PC-3 (cell line): ENCODE measurements around the gene CIAO2A. TPM values are rescaled to one million over a fixed set of nuclear protein-coding genes. Genes with fewer than 3 reads are reported as not detected.
A peak's percentile ranks its signal among the peaks of the same experiment; 100 is the strongest.

Experiments used
- ATAC-seq: fragments of 200-7000 bp; cut with Tn5 transposase; 2 replicates; pipeline ENCODE4 v1.9.1; 2020; ENCODE audit warnings: mild to moderate bottlenecking, moderate library complexity
- Bru-seq: library from RNA; stranded (reverse); fragments of 400-500 nt; gene quantifications from one replicate; lab custom pipeline; 2021; lab: Mats Ljungman, UMichigan
- BruChase-seq, 2 experiments: library from RNA; stranded (reverse); fragments of 400-500 nt; gene quantifications; one replicate each; lab custom pipeline; 2021; lab: Mats Ljungman, UMichigan
- BruUV-seq: library from RNA; stranded (reverse); fragments of 400-500 nt; replicated peaks from 2 replicates; lab custom pipeline; 2021; lab: Mats Ljungman, UMichigan
- CTCF ChIA-PET: fragments of 300-600 bp; sonication (Branson Sonifier 250); formaldehyde crosslinking; loops from one replicate; lab custom pipeline; 2022; ENCODE audit warnings: antibody characterized with exemption; lab: Charles Lee
- POLR2A ChIA-PET: fragments of 300-600 bp; sonication (Branson Sonifier 250); formaldehyde crosslinking; loops from one replicate; lab custom pipeline; 2022; ENCODE audit warnings: antibody characterized with exemption; ENCODE audit not compliant: unreplicated experiment; lab: Charles Lee
- DNase-seq: peaks from one replicate; pipeline ENCODE4 v3.0.0-alpha.2; 2015
- H2AFZ ChIP-seq: fragments of 300-600 bp; sonication (generic); 2 replicates; pipeline ENCODE4 v1.6.0; 2016; ENCODE audit warnings: antibody characterized with exemption, low read length
- H3F3A ChIP-seq: fragments of 300-600 bp; sonication (generic); one replicate; pipeline ENCODE4 v1.6.0; 2017; ENCODE audit warnings: antibody characterized with exemption, low read length, control low read depth, mild to moderate bottlenecking; ENCODE audit not compliant: unreplicated experiment
- H3K27ac ChIP-seq: fragments of 300-600 bp; sonication (generic); 2 replicates; pipeline ENCODE4 v1.5.1; 2016; ENCODE audit warnings: mild to moderate bottlenecking, low read length
- H3K27me3 ChIP-seq: fragments of 300-600 bp; sonication (generic); 2 replicates; pipeline ENCODE4 v1.6.1; 2016; ENCODE audit warnings: low read length, mixed read lengths
- H3K36me3 ChIP-seq: fragments of 300-600 bp; sonication (generic); 2 replicates; pipeline ENCODE4 v1.6.1; 2016; ENCODE audit warnings: low read depth, mixed run types, low read length, mixed read lengths
- H3K4me1 ChIP-seq: fragments of 300-600 bp; sonication (generic); 2 replicates; pipeline ENCODE4 v1.5.1; 2016; ENCODE audit warnings: low read length; ENCODE audit not compliant: insufficient read depth
- H3K4me2 ChIP-seq: fragments of 300-600 bp; sonication (generic); 2 replicates; pipeline ENCODE4 v1.6.0; 2016; ENCODE audit warnings: low read length
- H3K4me3 ChIP-seq: fragments of 300-600 bp; sonication (generic); 2 replicates; pipeline ENCODE4 v1.5.1; 2016; ENCODE audit warnings: mild to moderate bottlenecking, low read length, mixed read lengths
- H3K79me2 ChIP-seq: fragments of 300-600 bp; sonication (generic); 2 replicates; pipeline ENCODE4 v1.6.1; 2017; ENCODE audit warnings: low read length, mixed read lengths
- H3K9ac ChIP-seq: fragments of 300-600 bp; sonication (generic); 2 replicates; pipeline ENCODE4 v1.6.0; 2016; ENCODE audit warnings: mild to moderate bottlenecking, low read length
- H3K9me2 ChIP-seq: fragments of 300-600 bp; sonication (generic); replicated peaks from 2 replicates; pipeline ENCODE4 v1.6.1; 2016; ENCODE audit warnings: mixed run types, low read length, mixed read lengths
- H3K9me3 ChIP-seq: fragments of 300-600 bp; sonication (generic); 2 replicates; pipeline ENCODE4 v1.6.1; 2016; ENCODE audit warnings: low read length, mixed read lengths
- H4K20me1 ChIP-seq: fragments of 300-600 bp; sonication (generic); 2 replicates; pipeline ENCODE4 v1.6.1; 2016; ENCODE audit warnings: low read length, mixed read lengths
- EZH2 ChIP-seq: fragments of 300-600 bp; sonication (generic); IDR thresholded peaks from one replicate; pipeline ENCODE4 v1.6.1; 2017; ENCODE audit warnings: antibody characterized with exemption, mild to moderate bottlenecking, low read length; ENCODE audit not compliant: unreplicated experiment
- EZH2phosphoT487 ChIP-seq: fragments of 300-600 bp; sonication (generic); IDR thresholded peaks from 2 replicates; pipeline ENCODE4 v1.6.1; 2018; ENCODE audit warnings: mild to moderate bottlenecking, antibody characterized with exemption, low read length, borderline replicate concordance
- intact Hi-C: fragments of 100-400 bp; cut with micrococcal nuclease; formaldehyde crosslinking; loops from 2 replicates; pipeline ENCODE4 v1.9.0; 2023
- long read RNA-seq: library from polyadenylated mRNA; unstranded; transcript quantifications from one replicate; pipeline ENCODE4 v2.0.0, GENCODE V29; 2021; ENCODE audit not compliant: unreplicated experiment
- total RNA-seq: library from RNA; depleted of rRNA; stranded (reverse); fragments of >200 nt; gene quantifications from 2 replicates; pipeline ENCODE4 v1.2.3, GENCODE V29; 2014; rRNA removed
- TF ChIP-seq, protein P1 (sequence below): fragments of 300-600 bp; sonication (generic); conservative IDR thresholded peaks from 2 replicates; pipeline ENCODE4 v1.5.1; 2017; ENCODE audit warnings: antibody characterized with exemption, low read depth, mild to moderate bottlenecking, low read length

The CIAO2A gene, protein sequence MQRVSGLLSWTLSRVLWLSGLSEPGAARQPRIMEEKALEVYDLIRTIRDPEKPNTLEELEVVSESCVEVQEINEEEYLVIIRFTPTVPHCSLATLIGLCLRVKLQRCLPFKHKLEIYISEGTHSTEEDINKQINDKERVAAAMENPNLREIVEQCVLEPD
- total RNA-seq (83.7 and 92.4 TPM in 2 replicates), Bru-seq, nascent RNA (percentile 58 among the genes with signal in this experiment), BruChase-seq, experiment 1, labeled RNA remaining after a 6-hour chase (percentile 68 among the genes with signal in this experiment), BruChase-seq, experiment 2, labeled RNA remaining after a 2-hour chase (percentile 62 among the genes with signal in this experiment)
- long read RNA-seq, transcript CIAO2A-202 (4 exons, 826 nt), result major isoform, 16 of 37 reads
- long read RNA-seq, transcript CIAO2A-201 (5 exons, 1,105 nt), result minor isoform, 14 of 37 reads
- long read RNA-seq, partial matches to known transcripts, result 1 of 37 reads
- long read RNA-seq, other reads (novel, unspliced or antisense), result 5 of 37 reads

DNA sequence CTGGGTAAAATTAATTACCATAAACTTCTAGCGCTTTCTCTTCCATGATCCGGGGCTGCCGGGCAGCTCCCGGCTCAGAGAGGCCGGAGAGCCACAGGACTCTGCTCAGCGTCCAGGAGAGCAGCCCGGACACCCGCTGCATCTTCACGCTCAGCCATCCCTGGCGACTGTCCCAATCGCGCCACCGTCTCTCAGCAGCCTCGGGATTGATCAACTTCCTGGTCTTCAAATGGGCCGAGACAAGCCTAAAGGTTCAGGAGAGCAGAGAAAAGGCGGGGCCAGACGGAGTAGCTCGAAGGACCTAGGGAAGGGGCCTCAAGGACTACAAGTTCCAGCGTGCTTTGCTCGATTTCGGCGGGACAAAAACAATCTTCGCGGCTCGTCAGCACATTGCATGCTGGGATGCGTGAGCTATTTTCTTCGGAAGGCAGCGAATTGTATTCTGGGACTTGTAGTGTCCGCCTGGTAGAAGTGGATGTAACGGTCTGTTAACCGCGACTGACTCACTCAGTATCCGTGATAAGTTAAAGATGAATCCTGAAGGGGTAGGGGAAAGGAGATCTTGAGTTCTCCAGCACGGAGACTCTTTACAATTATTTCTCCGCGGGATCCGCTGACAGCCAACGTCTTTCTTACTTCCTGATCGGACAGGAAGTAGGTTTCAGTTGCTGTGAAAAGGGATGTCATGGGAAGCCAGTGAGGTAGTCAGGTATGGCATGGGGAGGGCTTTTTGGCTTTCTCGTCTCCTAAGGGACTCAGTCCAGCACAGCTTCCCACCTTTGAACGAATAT is at the start of gene CIAO2A:
Gene CIAO2A, minus strand, starts transcription at position 212 of the 791 bp plus-strand sequence. Its CDS starts 70 bp downstream, at position 142.
- intact Hi-C loops, result loop anchor here (2.0 kb wide), 1 partner anchor 21 kb away; no protein-coding TSS in a partner anchor
- H3K79me2 ChIP-seq, result peaks cover 79% of the 10 kb centered on the region
- no peaks in the 10 kb centered on the region for H3K27me3 ChIP-seq
- H3K9me2 ChIP-seq, result no peaks in the 10 kb centered on the region
- peak; percentile 97 for DNase-seq
- POLR2A ChIA-PET, result interaction anchor here (0.5 to 0.6 kb wide), 2 partner anchors 372 to 484 kb away, joined by 3 to 10 read pairs; no protein-coding TSS in a partner anchor
- TF ChIP-seq, protein P1, sequence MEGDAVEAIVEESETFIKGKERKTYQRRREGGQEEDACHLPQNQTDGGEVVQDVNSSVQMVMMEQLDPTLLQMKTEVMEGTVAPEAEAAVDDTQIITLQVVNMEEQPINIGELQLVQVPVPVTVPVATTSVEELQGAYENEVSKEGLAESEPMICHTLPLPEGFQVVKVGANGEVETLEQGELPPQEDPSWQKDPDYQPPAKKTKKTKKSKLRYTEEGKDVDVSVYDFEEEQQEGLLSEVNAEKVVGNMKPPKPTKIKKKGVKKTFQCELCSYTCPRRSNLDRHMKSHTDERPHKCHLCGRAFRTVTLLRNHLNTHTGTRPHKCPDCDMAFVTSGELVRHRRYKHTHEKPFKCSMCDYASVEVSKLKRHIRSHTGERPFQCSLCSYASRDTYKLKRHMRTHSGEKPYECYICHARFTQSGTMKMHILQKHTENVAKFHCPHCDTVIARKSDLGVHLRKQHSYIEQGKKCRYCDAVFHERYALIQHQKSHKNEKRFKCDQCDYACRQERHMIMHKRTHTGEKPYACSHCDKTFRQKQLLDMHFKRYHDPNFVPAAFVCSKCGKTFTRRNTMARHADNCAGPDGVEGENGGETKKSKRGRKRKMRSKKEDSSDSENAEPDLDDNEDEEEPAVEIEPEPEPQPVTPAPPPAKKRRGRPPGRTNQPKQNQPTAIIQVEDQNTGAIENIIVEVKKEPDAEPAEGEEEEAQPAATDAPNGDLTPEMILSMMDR, result no peak
- no peak for TF ChIP-seq EZH2
- no peak for TF ChIP-seq EZH2phosphoT487
- H3K4me1 ChIP-seq, result peaks cover 28% of the 10 kb centered on the region
- peak within 1 kb of the TSS; percentile 89 for H3K9ac ChIP-seq
- peak within 1 kb of the TSS; percentile 96 for H3K4me2 ChIP-seq
- peak within 1 kb of the TSS; percentile 88 for H2AFZ ChIP-seq
- 0 out of 2 replicates have a peak, but pooled peaks cover 6% of the 10 kb centered on the region for H4K20me1 ChIP-seq
- peak within 1 kb of the TSS; percentile 90 for H3K4me3 ChIP-seq
- H3K36me3 ChIP-seq, result peaks cover 2% of the 10 kb centered on the region; the same call in 1 of the 2 replicates
- H3K9me3 ChIP-seq, result no peaks in the 10 kb centered on the region
- H3K27ac ChIP-seq, result peak within 1 kb of the TSS; percentile 49
- no peaks in the 10 kb centered on the region for H3F3A ChIP-seq
- no TSS peak for BruUV-seq
- peak; percentile 82 for ATAC-seq
- CTCF ChIA-PET, result interaction anchor here (0.7 kb wide), 1 partner anchor 59 kb away, joined by 3 read pairs; no protein-coding TSS in a partner anchor

DNA sequence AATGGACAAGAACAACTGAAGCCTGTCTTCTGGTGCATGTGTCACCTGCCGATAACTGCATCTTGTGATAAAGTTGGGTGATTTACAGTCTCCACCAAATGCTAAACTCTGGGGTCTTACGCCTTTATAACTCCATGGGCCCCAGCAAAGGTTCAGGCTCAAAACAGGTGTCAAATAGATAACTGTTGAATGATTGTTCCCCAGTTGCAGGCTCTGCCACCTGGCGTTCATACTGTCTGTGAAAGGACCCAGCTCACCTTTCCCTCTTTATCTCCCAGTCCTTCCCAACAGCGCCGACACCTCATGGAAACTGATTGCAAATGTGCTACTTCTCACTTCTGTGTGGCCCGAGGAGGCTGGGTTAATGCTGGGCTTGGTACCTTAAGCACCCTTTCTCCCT is 49.6 kb upstream of the CIAO2A start:
- no peak overlapping the region for H3K4me3 ChIP-seq
- no peaks in the 10 kb centered on the region for H3K9me3 ChIP-seq
- H3K79me2 ChIP-seq, result no peaks in the 10 kb centered on the region
- ATAC-seq (no peak), DNase-seq (no peak)
- H3K9ac ChIP-seq, result no peak overlapping the region
- CTCF ChIA-PET, result no interaction called here
- H3K4me2 ChIP-seq, result no peak overlapping the region
- no peaks in the 10 kb centered on the region for H3K9me2 ChIP-seq
- H2AFZ ChIP-seq, result no peak overlapping the region
- intact Hi-C loops, result no loop called here
- BruUV-seq, result no TSS peak
- no peaks in the 10 kb centered on the region; the same call in 1 of the 2 replicates for H3K36me3 ChIP-seq
- no peak for TF ChIP-seq EZH2phosphoT487
- TF ChIP-seq, protein P1, result no peak
- no peak for TF ChIP-seq EZH2
- H4K20me1 ChIP-seq, result no peaks in the 10 kb centered on the region
- H3K27ac ChIP-seq, result no peak overlapping the region
- H3K27me3 ChIP-seq, result no peaks in the 10 kb centered on the region
- POLR2A ChIA-PET, result no interaction called here
- H3F3A ChIP-seq, result no peaks in the 10 kb centered on the region
- H3K4me1 ChIP-seq, result no peaks in the 10 kb centered on the region
